Measurements from ENCODE around the gene VWF.

GRCh38 chr12:5946388-5946787, 178.1 kb downstream of the VWF start:
- TF ChIP-seq CTCF (IDR thresholded peaks at IDR 0.05 in 2 of 3, conservative IDR thresholded peaks at IDR 0.05 in 1 of 3; ENCODE audit: control insufficient read depth in 2 of 3, extremely low read depth in 1 of 3, insufficient read depth in 1 of 3, low read depth in 3 of 3, low read length in 3 of 3), result no peak
- no peak for TF ChIP-seq REST (IDR thresholded peaks at IDR 0.05; ENCODE audit: low read depth, low read length)
- no peak for TF ChIP-seq SMC3 (IDR thresholded peaks at IDR 0.05; ENCODE audit: borderline replicate concordance, low read length)
- no peak for TF ChIP-seq POLR2AphosphoS2 (IDR thresholded peaks at IDR 0.05; ENCODE audit: low read depth, low read length)
- TF ChIP-seq ZNF217 (IDR thresholded peaks at IDR 0.05), result no peak
- no peak for TF ChIP-seq EP300 (IDR thresholded peaks at IDR 0.05; ENCODE audit: borderline replicate concordance in 1 of 2, control insufficient read depth in 1 of 2, low read depth in 2 of 2, low read length in 2 of 2)
- TF ChIP-seq PAX8 (IDR thresholded peaks at IDR 0.05), result no peak
- TF ChIP-seq SPI1 (IDR thresholded peaks at IDR 0.05; ENCODE audit: borderline replicate concordance, insufficient read depth, low read depth, low read length), result no peak
- TF ChIP-seq ZBTB33 (IDR thresholded peaks at IDR 0.05), result no peak
- no peak for TF ChIP-seq SREBF1 (IDR thresholded peaks at IDR 0.05; ENCODE audit: low read length)
